Keratinocyte (primary cell): ENCODE data around the gene MS4A7. TPM values are rescaled to one million over a fixed set of nuclear protein-coding genes. Genes with fewer than 3 reads are reported as not detected.

Experiments used
- DNase-seq: peaks from one replicate; pipeline ENCODE4 v3.0.0-alpha.2; 2011; ENCODE audit warnings: low read depth, missing footprints, low spot score
- FAIRE-seq: peaks from 2 replicates; lab custom pipeline; 2011; peaks lifted over from hg19 to GRCh38; lab: Jason Lieb, UNC
- H2AFZ ChIP-seq: 2 replicates; pipeline ENCODE4 v1.6.0; 2012; ENCODE audit warnings: low read length, control low read depth, inconsistent platforms; ENCODE audit not compliant: control insufficient read depth
- H3K27ac ChIP-seq: 2 replicates; pipeline ENCODE4 v1.5.1; 2011; ENCODE audit warnings: low read length; ENCODE audit not compliant: control insufficient read depth, insufficient read depth
- H3K27me3 ChIP-seq: 3 replicates; pipeline ENCODE4 v1.6.0; 2011; ENCODE audit warnings: low read length; ENCODE audit not compliant: control insufficient read depth, insufficient read depth; ENCODE audit errors: extremely low read depth
- H3K36me3 ChIP-seq, 2 experiments: 2 replicates in 1 of 2; 3 replicates in 1 of 2; pipeline ENCODE4 v1.5.1; 2011; ENCODE audit warnings: low read length in 2 of 2, mild to moderate bottlenecking in 1 of 2; ENCODE audit not compliant: control insufficient read depth in 2 of 2, insufficient read depth in 2 of 2; ENCODE audit errors: extremely low read depth in 1 of 2
- H3K4me1 ChIP-seq: 3 replicates; pipeline ENCODE4 v1.5.1; 2011; ENCODE audit warnings: low read length; ENCODE audit not compliant: control insufficient read depth, insufficient read depth; ENCODE audit errors: extremely low read depth
- H3K4me2 ChIP-seq: 3 replicates; pipeline ENCODE4 v1.6.0; 2011; ENCODE audit warnings: low read depth, low read length; ENCODE audit not compliant: control insufficient read depth, insufficient read depth; ENCODE audit errors: extremely low read depth
- H3K4me3 ChIP-seq, 3 experiments: fragments of 200-600 bp in 1 of 3; sonication (generic) in 1 of 3; 2 replicates in 2 of 3; 3 replicates in 1 of 3; pipeline ENCODE4 v1.5.1; 2011 to 2016; ENCODE audit warnings: low read length in 3 of 3, mild to moderate bottlenecking in 3 of 3, control low read depth in 2 of 3, inconsistent platforms in 1 of 3, low read depth in 1 of 3, mixed read lengths in 1 of 3, mixed run types in 1 of 3, moderate library complexity in 1 of 3; ENCODE audit not compliant: control insufficient read depth in 2 of 3, insufficient read depth in 2 of 3; ENCODE audit errors: extremely low read depth in 1 of 3
- H3K79me2 ChIP-seq: 2 replicates; pipeline ENCODE4 v1.6.0; 2012; ENCODE audit warnings: low read length; ENCODE audit not compliant: control insufficient read depth, insufficient read depth
- H3K9ac ChIP-seq: 3 replicates; pipeline ENCODE4 v1.6.0; 2011; ENCODE audit warnings: low read length; ENCODE audit not compliant: control insufficient read depth, insufficient read depth; ENCODE audit errors: extremely low read depth
- H3K9me1 ChIP-seq: 3 replicates; pipeline ENCODE4 v1.6.0; 2011; ENCODE audit warnings: low read length; ENCODE audit not compliant: control insufficient read depth, insufficient read depth; ENCODE audit errors: extremely low read depth
- H3K9me3 ChIP-seq: 2 replicates; pipeline ENCODE4 v1.5.1; 2012; ENCODE audit warnings: low read depth, low read length; ENCODE audit not compliant: control insufficient read depth
- H4K20me1 ChIP-seq: 3 replicates; pipeline ENCODE4 v1.6.0; 2011; ENCODE audit warnings: low read length; ENCODE audit not compliant: control insufficient read depth, insufficient read depth; ENCODE audit errors: extremely low read depth
- EZH2 ChIP-seq: IDR thresholded peaks from one replicate; pipeline ENCODE4 v1.6.1; 2012; ENCODE audit warnings: inconsistent platforms, mild to moderate bottlenecking, low read length, moderate library complexity
- dilution Hi-C: fragments of 300-500 bp; cut with MboI; formaldehyde crosslinking; loops from one replicate; pipeline ENCODE4 v1.7.0; 2020; ENCODE audit warnings: low sequenced_read_pairs; ENCODE audit not compliant: extremely low pct_ligation_motif_present
- polyA plus RNA-seq, 5 experiments: library from polyadenylated mRNA; depleted of rRNA in 3 of 5; stranded (reverse) in 3 of 5; stranded (forward) in 1 of 5; unstranded in 1 of 5; fragments of >200 nt; gene quantifications; 1 replicate in 1 of 5; 2 replicates in 3 of 5; 3 replicates in 1 of 5; pipeline versions ENCODE4 v1.2.1 to v1.2.3, GENCODE V29; 2011 to 2012; ENCODE audit warnings: missing spikeins in 2 of 5, low read depth in 1 of 5, low replicate concordance in 1 of 5
- TF ChIP-seq, protein P1 (sequence below), 3 experiments: IDR thresholded peaks in 1 of 3; conservative IDR thresholded peaks in 1 of 3; optimal IDR thresholded peaks in 1 of 3; 2 replicates in 2 of 3; 3 replicates in 1 of 3; pipeline versions ENCODE3 to v1.5.1; 2011; ENCODE audit warnings: low read length in 3 of 3, mild to moderate bottlenecking in 3 of 3, moderate library complexity in 2 of 3, control low read depth in 1 of 3, inconsistent platforms in 1 of 3; ENCODE audit not compliant: insufficient read depth in 2 of 3; ENCODE audit errors: extremely low read depth in 1 of 3

MS4A7 gene
- polyA plus RNA-seq, 1 donor (not counting 4 experiments of a cell fraction or from before 2014, with no cell fraction given) = not detected

DNA sequence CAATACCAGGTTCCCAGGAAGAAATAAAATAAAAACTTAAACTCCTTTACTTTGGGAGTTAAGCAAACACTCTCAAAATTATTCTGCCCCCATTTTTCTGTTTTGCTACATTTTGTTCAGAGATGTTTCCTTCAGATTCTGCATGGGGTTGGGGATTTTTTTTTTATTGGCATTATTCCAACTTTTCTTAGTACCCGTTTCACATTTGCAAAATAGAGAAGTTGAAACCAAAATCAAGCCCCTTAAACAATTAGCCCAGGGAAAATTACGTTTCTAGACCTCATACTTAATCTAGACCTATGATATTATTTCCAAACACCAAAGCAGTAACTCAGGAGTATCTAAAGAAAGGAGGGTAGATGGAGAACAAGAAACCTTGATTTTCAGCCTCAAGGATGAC lies 20.6 kb upstream of the MS4A7 start:
- H3K9me1 ChIP-seq = no peaks in the 10 kb centered on the region
- peaks cover 3% of the 10 kb centered on the region for H3K9me3 ChIP-seq
- no peak overlapping the region for H3K9ac ChIP-seq
- TF ChIP-seq, protein P1, sequence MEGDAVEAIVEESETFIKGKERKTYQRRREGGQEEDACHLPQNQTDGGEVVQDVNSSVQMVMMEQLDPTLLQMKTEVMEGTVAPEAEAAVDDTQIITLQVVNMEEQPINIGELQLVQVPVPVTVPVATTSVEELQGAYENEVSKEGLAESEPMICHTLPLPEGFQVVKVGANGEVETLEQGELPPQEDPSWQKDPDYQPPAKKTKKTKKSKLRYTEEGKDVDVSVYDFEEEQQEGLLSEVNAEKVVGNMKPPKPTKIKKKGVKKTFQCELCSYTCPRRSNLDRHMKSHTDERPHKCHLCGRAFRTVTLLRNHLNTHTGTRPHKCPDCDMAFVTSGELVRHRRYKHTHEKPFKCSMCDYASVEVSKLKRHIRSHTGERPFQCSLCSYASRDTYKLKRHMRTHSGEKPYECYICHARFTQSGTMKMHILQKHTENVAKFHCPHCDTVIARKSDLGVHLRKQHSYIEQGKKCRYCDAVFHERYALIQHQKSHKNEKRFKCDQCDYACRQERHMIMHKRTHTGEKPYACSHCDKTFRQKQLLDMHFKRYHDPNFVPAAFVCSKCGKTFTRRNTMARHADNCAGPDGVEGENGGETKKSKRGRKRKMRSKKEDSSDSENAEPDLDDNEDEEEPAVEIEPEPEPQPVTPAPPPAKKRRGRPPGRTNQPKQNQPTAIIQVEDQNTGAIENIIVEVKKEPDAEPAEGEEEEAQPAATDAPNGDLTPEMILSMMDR (optimal IDR thresholded peaks at IDR 0.05 in 1 of 3, IDR thresholded peaks at IDR 0.05 in 1 of 3, conservative IDR thresholded peaks at IDR 0.05 in 1 of 3; ENCODE audit: extremely low read depth in 1 of 3, insufficient read depth in 2 of 3, low read length in 3 of 3) = no peak
- TF ChIP-seq EZH2 = no peak
- H3K79me2 ChIP-seq = no peaks in the 10 kb centered on the region
- H2AFZ ChIP-seq = no peak overlapping the region
- dilution Hi-C loops = no loop called here
- no peaks in the 10 kb centered on the region for H4K20me1 ChIP-seq
- DNase-seq = no peak
- FAIRE-seq = no peak
- no peak overlapping the region for H3K27ac ChIP-seq
- H3K4me2 ChIP-seq = no peak overlapping the region
- no peaks in the 10 kb centered on the region for H3K27me3 ChIP-seq
- no peak overlapping the region for H3K4me3 ChIP-seq
- no peaks in the 10 kb centered on the region for H3K4me1 ChIP-seq
- H3K36me3 ChIP-seq = no peaks in the 10 kb centered on the region

DNA sequence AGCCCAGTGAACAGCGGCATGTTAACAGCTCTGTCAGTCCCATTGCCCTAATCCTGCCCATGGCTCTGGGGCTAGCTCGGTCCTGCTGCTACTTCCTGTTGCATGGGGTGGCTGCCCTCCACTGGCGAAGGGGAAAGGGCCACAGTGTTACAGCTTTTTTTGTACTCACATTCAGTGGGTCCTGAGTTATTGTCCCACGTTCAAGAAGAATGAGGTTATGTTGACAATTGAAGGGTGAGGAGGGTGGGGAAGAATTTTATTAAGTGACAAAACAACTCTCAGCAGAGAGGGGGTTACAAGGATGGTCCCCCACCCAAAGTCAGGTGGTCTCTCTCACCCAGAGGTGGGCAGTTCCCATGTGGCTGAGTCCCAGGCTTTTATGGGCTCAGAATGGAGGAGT lies 17.7 kb upstream of the MS4A7 start:
- no peaks in the 10 kb centered on the region for H3K9me1 ChIP-seq
- H3K4me2 ChIP-seq = no peak overlapping the region
- DNase-seq (no peak), FAIRE-seq (no peak)
- dilution Hi-C loops = no loop called here
- no peak overlapping the region for H3K4me3 ChIP-seq
- TF ChIP-seq, protein P1 (optimal IDR thresholded peaks at IDR 0.05 in 1 of 3, IDR thresholded peaks at IDR 0.05 in 1 of 3, conservative IDR thresholded peaks at IDR 0.05 in 1 of 3; ENCODE audit: extremely low read depth in 1 of 3, insufficient read depth in 2 of 3, low read length in 3 of 3) = no peak
- TF ChIP-seq EZH2 = no peak
- H3K27me3 ChIP-seq = no peaks in the 10 kb centered on the region
- no peaks in the 10 kb centered on the region for H3K4me1 ChIP-seq
- no peak overlapping the region for H3K9ac ChIP-seq
- no peaks in the 10 kb centered on the region for H4K20me1 ChIP-seq
- H3K9me3 ChIP-seq = peaks cover 3% of the 10 kb centered on the region
- no peaks in the 10 kb centered on the region for H3K36me3 ChIP-seq
- H2AFZ ChIP-seq = no peak overlapping the region
- no peak overlapping the region for H3K27ac ChIP-seq
- H3K79me2 ChIP-seq = no peaks in the 10 kb centered on the region
